ENCODE data around the gene NOS1.

The NOS1 gene

DNA sequence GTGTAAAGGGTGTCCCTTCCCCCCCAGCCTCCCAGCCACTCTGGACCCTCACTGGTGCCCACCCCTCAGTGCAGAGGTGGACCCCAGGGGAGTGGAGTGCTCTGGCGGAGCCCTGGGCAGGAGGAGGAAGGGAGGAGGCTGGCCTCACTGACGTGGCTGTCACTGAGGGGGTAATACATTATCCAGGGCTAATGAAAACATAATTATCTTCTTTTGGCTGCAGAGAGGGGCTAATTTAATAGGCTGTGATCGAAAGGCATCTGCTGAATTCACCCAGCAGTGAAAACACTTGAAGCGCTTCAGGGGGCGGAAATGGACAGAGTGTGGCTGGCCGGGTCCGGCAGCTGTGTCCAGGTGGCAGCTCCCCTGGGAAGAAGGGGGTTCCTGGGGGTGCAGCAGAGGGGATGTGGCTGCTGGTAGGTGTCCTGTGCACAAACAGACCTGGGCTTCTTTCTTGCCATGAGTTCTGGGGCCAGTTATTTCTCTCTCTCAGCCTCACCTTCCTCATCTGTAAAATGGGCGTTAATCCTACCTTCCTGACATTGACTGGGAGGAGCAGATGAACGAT, 3.7 kb upstream of the NOS1 start:
- Histone ChIP-seq H3K27me3 (replicated peaks in 2 of 5; ENCODE audit: control insufficient read depth in 4 of 5, insufficient read depth in 5 of 5, low read length in 4 of 5) (peaks cover 0 to 66% (median 24%) of the 10 kb centered on the region in 5 experiments), H3K4me1 (ENCODE audit: control extremely low read depth in 1 of 4, control insufficient read depth in 4 of 4, insufficient read depth in 4 of 4, low read length in 3 of 4) (peaks cover 0 to 6% (median 0%) of the 10 kb centered on the region in 4 experiments), H3K27ac (ENCODE audit: insufficient read depth in 1 of 2, low read depth in 1 of 2, low read length in 2 of 2, poor library complexity in 1 of 2, severe bottlenecking in 2 of 2) (no peak overlapping the region), H3K4me3 (ENCODE audit: control insufficient read depth in 1 of 7, extremely low read depth in 1 of 7, insufficient read depth in 4 of 7, low read depth in 2 of 7, low read length in 6 of 7) (no peak overlapping the region), H3K9me3 (ENCODE audit: control extremely low read depth in 1 of 5, control insufficient read depth in 4 of 5, insufficient read depth in 2 of 5, low read depth in 1 of 5, low read length in 4 of 5) (no peaks in the 10 kb centered on the region), H3K36me3 (ENCODE audit: control insufficient read depth in 4 of 4, insufficient read depth in 4 of 4, low read length in 3 of 4) (no peaks in the 10 kb centered on the region)
- ChIA-PET CTCF (interaction anchor here (0.5 kb wide), 1 partner anchor 103 kb away, joined by 3 read pairs; no protein-coding TSS in a partner anchor), POLR2A (no interaction called here)
- DNase-seq = no peak
- 70% methylated on average over 8 of the region's 9 CpGs for WGBS (ENCODE audit: insufficient coverage)

GRCh38 chr12:117363953-117364486, 2.6 kb upstream of the NOS1 start:
- 10% methylated on average over 3 of the region's 4 CpGs for WGBS (ENCODE audit: insufficient coverage)
- Histone ChIP-seq H3K27ac (ENCODE audit: insufficient read depth in 1 of 2, low read depth in 1 of 2, low read length in 2 of 2, poor library complexity in 1 of 2, severe bottlenecking in 2 of 2) (no peak overlapping the region), H3K4me1 (ENCODE audit: control extremely low read depth in 1 of 4, control insufficient read depth in 4 of 4, insufficient read depth in 4 of 4, low read length in 3 of 4) (peaks cover 0 to 6% (median 0%) of the 10 kb centered on the region in 4 experiments), H3K27me3 (replicated peaks in 2 of 5; ENCODE audit: control insufficient read depth in 4 of 5, insufficient read depth in 5 of 5, low read length in 4 of 5) (peaks cover 0 to 77% (median 32%) of the 10 kb centered on the region in 5 experiments), H3K4me3 (ENCODE audit: control insufficient read depth in 1 of 7, extremely low read depth in 1 of 7, insufficient read depth in 4 of 7, low read depth in 2 of 7, low read length in 6 of 7) (no peak overlapping the region), H3K36me3 (ENCODE audit: control insufficient read depth in 4 of 4, insufficient read depth in 4 of 4, low read length in 3 of 4) (no peaks in the 10 kb centered on the region), H3K9me3 (ENCODE audit: control extremely low read depth in 1 of 5, control insufficient read depth in 4 of 5, insufficient read depth in 2 of 5, low read depth in 1 of 5, low read length in 4 of 5) (no peaks in the 10 kb centered on the region)
- DNase-seq = no peak
- CTCF ChIA-PET = interaction anchor here (1.4 kb wide), 1 partner anchor 11 kb away, joined by 4 read pairs; no protein-coding TSS in a partner anchor
- POLR2A ChIA-PET = no interaction called here

DNA sequence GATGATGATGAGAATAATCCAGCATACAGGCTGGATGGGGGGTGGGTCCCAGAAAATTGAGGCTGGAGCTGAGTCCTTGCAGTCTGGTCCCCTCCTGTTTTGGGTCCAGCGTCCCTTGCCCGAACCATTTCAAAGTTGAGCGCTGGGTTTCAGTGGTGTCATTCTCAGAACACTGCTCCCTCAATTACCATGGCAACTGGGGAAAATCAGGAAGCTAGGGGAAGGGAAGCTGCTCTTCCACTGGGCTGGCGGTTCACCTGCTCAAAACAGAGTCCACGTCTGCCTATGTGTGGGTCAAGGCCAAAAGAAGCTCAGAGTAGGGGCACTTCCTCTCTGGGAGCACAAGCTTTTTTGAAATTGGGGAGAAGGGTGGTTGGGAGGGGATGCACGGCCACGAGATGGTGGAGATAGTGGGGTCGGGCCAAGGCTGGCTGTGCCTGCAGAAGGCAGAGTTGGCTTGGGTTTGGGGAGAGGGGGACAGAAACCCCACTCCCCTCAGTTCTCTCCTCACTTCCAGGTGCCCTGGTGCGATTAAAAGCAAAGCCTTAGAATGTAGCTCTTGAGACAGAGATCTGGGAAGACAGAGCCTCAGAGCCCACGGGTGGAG, 1.7 kb upstream of the NOS1 start:
- CTCF ChIA-PET = interaction anchor here (1.4 kb wide), 1 partner anchor 12 kb away, joined by 4 read pairs; no protein-coding TSS in a partner anchor
- Histone ChIP-seq H3K27ac (ENCODE audit: insufficient read depth in 1 of 2, low read depth in 1 of 2, low read length in 2 of 2, poor library complexity in 1 of 2, severe bottlenecking in 2 of 2) (no peak overlapping the region), H3K4me3 (ENCODE audit: control insufficient read depth in 1 of 7, extremely low read depth in 1 of 7, insufficient read depth in 4 of 7, low read depth in 2 of 7, low read length in 6 of 7) (no peak overlapping the region), H3K4me1 (ENCODE audit: control extremely low read depth in 1 of 4, control insufficient read depth in 4 of 4, insufficient read depth in 4 of 4, low read length in 3 of 4) (peaks cover 0 to 6% (median 0%) of the 10 kb centered on the region in 4 experiments), H3K9me3 (ENCODE audit: control extremely low read depth in 1 of 5, control insufficient read depth in 4 of 5, insufficient read depth in 2 of 5, low read depth in 1 of 5, low read length in 4 of 5) (no peaks in the 10 kb centered on the region), H3K27me3 (replicated peaks in 2 of 5; ENCODE audit: control insufficient read depth in 4 of 5, insufficient read depth in 5 of 5, low read length in 4 of 5) (peaks cover 2 to 86% (median 40%) of the 10 kb centered on the region in 5 experiments), H3K36me3 (ENCODE audit: control insufficient read depth in 4 of 4, insufficient read depth in 4 of 4, low read length in 3 of 4) (no peaks in the 10 kb centered on the region)
- POLR2A ChIA-PET = no interaction called here
- no peak for DNase-seq
- 43% methylated on average over 5 of the region's 10 CpGs for WGBS (ENCODE audit: insufficient coverage)

- POLR2A ChIA-PET = no interaction called here
- no peaks in the 10 kb centered on the region for H3K9me3 ChIP-seq (ENCODE audit: control extremely low read depth in 1 of 5, control insufficient read depth in 4 of 5, insufficient read depth in 2 of 5, low read depth in 1 of 5, low read length in 4 of 5)
- DNase-seq = no peak
- H3K36me3 ChIP-seq (ENCODE audit: control insufficient read depth in 4 of 4, insufficient read depth in 4 of 4, low read length in 3 of 4) = no peaks in the 10 kb centered on the region
- H3K4me1 ChIP-seq (ENCODE audit: control extremely low read depth in 1 of 4, control insufficient read depth in 4 of 4, insufficient read depth in 4 of 4, low read length in 3 of 4) = peaks cover 0 to 6% (median 0%) of the 10 kb centered on the region in 4 experiments
- peaks cover 2 to 94% (median 40%) of the 10 kb centered on the region in 5 experiments for H3K27me3 ChIP-seq (replicated peaks in 2 of 5; ENCODE audit: control insufficient read depth in 4 of 5, insufficient read depth in 5 of 5, low read length in 4 of 5)
- 54% methylated on average over 2 of the region's 12 CpGs for WGBS (ENCODE audit: insufficient coverage)
- CTCF ChIA-PET = no interaction called here
- H3K27ac ChIP-seq (ENCODE audit: insufficient read depth in 1 of 2, low read depth in 1 of 2, low read length in 2 of 2, poor library complexity in 1 of 2, severe bottlenecking in 2 of 2) = no peak overlapping the region
- H3K4me3 ChIP-seq (ENCODE audit: control insufficient read depth in 1 of 7, extremely low read depth in 1 of 7, insufficient read depth in 4 of 7, low read depth in 2 of 7, low read length in 6 of 7) = no peak overlapping the region
Observed at GRCh38 chr12:117362391-117362790, 965 bp upstream of the NOS1 start.

DNA sequence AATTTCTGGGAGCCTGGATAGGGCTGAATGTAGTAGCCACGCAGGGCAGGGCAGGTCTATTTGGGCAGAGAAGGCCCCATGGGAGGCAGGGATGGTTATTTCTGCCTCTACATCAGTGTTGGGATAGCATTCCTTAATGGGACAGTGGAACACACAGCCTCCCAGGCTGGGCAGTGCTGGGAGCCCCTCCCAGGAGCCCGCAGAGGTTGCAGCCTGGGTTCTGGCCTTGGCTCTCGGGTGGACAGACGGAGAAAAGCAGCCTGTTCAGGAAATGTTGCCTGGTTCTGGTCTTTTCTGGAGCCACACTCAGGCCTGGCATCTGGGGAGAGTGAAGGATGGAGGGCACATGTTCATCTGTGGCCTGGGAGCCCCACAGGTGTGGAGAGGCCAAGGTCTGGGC, 479 bp upstream of the NOS1 start:
- no peak overlapping the region for H3K4me3 ChIP-seq (ENCODE audit: control insufficient read depth in 1 of 7, extremely low read depth in 1 of 7, insufficient read depth in 4 of 7, low read depth in 2 of 7, low read length in 6 of 7)
- H3K9me3 ChIP-seq (ENCODE audit: control extremely low read depth in 1 of 5, control insufficient read depth in 4 of 5, insufficient read depth in 2 of 5, low read depth in 1 of 5, low read length in 4 of 5) = no peaks in the 10 kb centered on the region
- H3K4me1 ChIP-seq (ENCODE audit: control extremely low read depth in 1 of 4, control insufficient read depth in 4 of 4, insufficient read depth in 4 of 4, low read length in 3 of 4) = peaks cover 0 to 6% (median 0%) of the 10 kb centered on the region in 4 experiments
- DNase-seq = no peak
- no peaks in the 10 kb centered on the region for H3K36me3 ChIP-seq (ENCODE audit: control insufficient read depth in 4 of 4, insufficient read depth in 4 of 4, low read length in 3 of 4)
- CTCF ChIA-PET = no interaction called here
- WGBS (ENCODE audit: insufficient coverage) = 69% methylated on average over 4 of the region's 4 CpGs
- H3K27me3 ChIP-seq (replicated peaks in 2 of 5; ENCODE audit: control insufficient read depth in 4 of 5, insufficient read depth in 5 of 5, low read length in 4 of 5) = peaks cover 2 to 97% (median 42%) of the 10 kb centered on the region in 5 experiments
- POLR2A ChIA-PET = no interaction called here
- no peak overlapping the region for H3K27ac ChIP-seq (ENCODE audit: insufficient read depth in 1 of 2, low read depth in 1 of 2, low read length in 2 of 2, poor library complexity in 1 of 2, severe bottlenecking in 2 of 2)

- peaks cover 0 to 6% (median 0%) of the 10 kb centered on the region in 4 experiments for H3K4me1 ChIP-seq (ENCODE audit: control extremely low read depth in 1 of 4, control insufficient read depth in 4 of 4, insufficient read depth in 4 of 4, low read length in 3 of 4)
- peaks cover 2 to 98% (median 42%) of the 10 kb centered on the region in 5 experiments for H3K27me3 ChIP-seq (replicated peaks in 2 of 5; ENCODE audit: control insufficient read depth in 4 of 5, insufficient read depth in 5 of 5, low read length in 4 of 5)
- ChIA-PET CTCF (no interaction called here), POLR2A (no interaction called here)
- 2% methylated on average over 90 of the region's 91 CpGs for WGBS (ENCODE audit: insufficient coverage)
- DNase-seq = no peak
- no peaks in the 10 kb centered on the region for H3K36me3 ChIP-seq (ENCODE audit: control insufficient read depth in 4 of 4, insufficient read depth in 4 of 4, low read length in 3 of 4)
- H3K27ac ChIP-seq (ENCODE audit: insufficient read depth in 1 of 2, low read depth in 1 of 2, low read length in 2 of 2, poor library complexity in 1 of 2, severe bottlenecking in 2 of 2) = no peak overlapping the region
- no peaks in the 10 kb centered on the region for H3K9me3 ChIP-seq (ENCODE audit: control extremely low read depth in 1 of 5, control insufficient read depth in 4 of 5, insufficient read depth in 2 of 5, low read depth in 1 of 5, low read length in 4 of 5)
- H3K4me3 ChIP-seq (ENCODE audit: control insufficient read depth in 1 of 7, extremely low read depth in 1 of 7, insufficient read depth in 4 of 7, low read depth in 2 of 7, low read length in 6 of 7) = peak overlapping the region in 1 of 7 experiments; percentile 11
Observed at GRCh38 chr12:117360551-117361346, 677 bp downstream of the NOS1 start.

DNA sequence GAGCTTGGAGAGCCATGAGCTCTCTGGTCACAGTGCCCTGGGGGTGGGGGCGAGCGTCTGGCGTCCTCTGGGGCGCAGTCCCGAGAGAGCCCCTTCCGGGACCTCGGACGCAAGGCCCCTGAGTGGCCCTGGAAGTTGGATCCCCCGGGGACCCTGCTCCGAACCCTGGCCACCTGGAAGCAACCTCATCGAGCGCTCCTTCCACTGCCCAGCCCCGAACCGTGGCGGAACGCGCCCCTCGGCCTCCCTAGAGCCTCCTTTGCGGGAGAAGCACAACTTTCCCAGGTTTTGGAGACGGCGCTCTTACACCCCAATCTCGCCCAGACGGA, 1.2 kb downstream of the NOS1 start:
- ChIA-PET CTCF (no interaction called here), POLR2A (no interaction called here)
- no peak for DNase-seq
- H3K9me3 ChIP-seq (ENCODE audit: control extremely low read depth in 1 of 5, control insufficient read depth in 4 of 5, insufficient read depth in 2 of 5, low read depth in 1 of 5, low read length in 4 of 5) = no peaks in the 10 kb centered on the region
- no peak overlapping the region for H3K4me3 ChIP-seq (ENCODE audit: control insufficient read depth in 1 of 7, extremely low read depth in 1 of 7, insufficient read depth in 4 of 7, low read depth in 2 of 7, low read length in 6 of 7)
- no peak overlapping the region for H3K27ac ChIP-seq (ENCODE audit: insufficient read depth in 1 of 2, low read depth in 1 of 2, low read length in 2 of 2, poor library complexity in 1 of 2, severe bottlenecking in 2 of 2)
- peaks cover 2 to 95% (median 42%) of the 10 kb centered on the region in 5 experiments for H3K27me3 ChIP-seq (replicated peaks in 2 of 5; ENCODE audit: control insufficient read depth in 4 of 5, insufficient read depth in 5 of 5, low read length in 4 of 5)
- peaks cover 0 to 6% (median 0%) of the 10 kb centered on the region in 4 experiments for H3K4me1 ChIP-seq (ENCODE audit: control extremely low read depth in 1 of 4, control insufficient read depth in 4 of 4, insufficient read depth in 4 of 4, low read length in 3 of 4)
- 4% methylated on average over 19 of the region's 23 CpGs for WGBS (ENCODE audit: insufficient coverage)
- H3K36me3 ChIP-seq (ENCODE audit: control insufficient read depth in 4 of 4, insufficient read depth in 4 of 4, low read length in 3 of 4) = no peaks in the 10 kb centered on the region

Data from common myeloid progenitor, CD34-positive (primary cell).